C4-2B (cell line): Measurements from ENCODE around the gene VIT.
A peak's percentile ranks its signal among the peaks of the same experiment; 100 is the strongest.

Source experiments
- CTCF ChIP-seq: fragments of 450-650 bp; conservative IDR thresholded peaks from 2 replicates; pipeline ENCODE4 v1.5.1; 2017; ENCODE audit warnings: mild to moderate bottlenecking
- ZFX ChIP-seq: fragments of 450-650 bp; IDR thresholded peaks from 2 replicates; pipeline ENCODE4 v1.6.1; 2017

GRCh38 chr2:36857713-36858112 lies 161.2 kb downstream of the VIT start:
- TF ChIP-seq CTCF: peak; percentile 17; the same call in 1 of the 2 replicates
- TF ChIP-seq ZFX: no peak
